ENCODE results near the gene NF2. TPM values are rescaled to one million over a fixed set of nuclear protein-coding genes. Genes with fewer than 3 reads are reported as not detected.

NF2 gene
- total RNA-seq, 6 experiments from 2014 or later, result 9.6 to 24.8 (median 14.0) TPM

DNA sequence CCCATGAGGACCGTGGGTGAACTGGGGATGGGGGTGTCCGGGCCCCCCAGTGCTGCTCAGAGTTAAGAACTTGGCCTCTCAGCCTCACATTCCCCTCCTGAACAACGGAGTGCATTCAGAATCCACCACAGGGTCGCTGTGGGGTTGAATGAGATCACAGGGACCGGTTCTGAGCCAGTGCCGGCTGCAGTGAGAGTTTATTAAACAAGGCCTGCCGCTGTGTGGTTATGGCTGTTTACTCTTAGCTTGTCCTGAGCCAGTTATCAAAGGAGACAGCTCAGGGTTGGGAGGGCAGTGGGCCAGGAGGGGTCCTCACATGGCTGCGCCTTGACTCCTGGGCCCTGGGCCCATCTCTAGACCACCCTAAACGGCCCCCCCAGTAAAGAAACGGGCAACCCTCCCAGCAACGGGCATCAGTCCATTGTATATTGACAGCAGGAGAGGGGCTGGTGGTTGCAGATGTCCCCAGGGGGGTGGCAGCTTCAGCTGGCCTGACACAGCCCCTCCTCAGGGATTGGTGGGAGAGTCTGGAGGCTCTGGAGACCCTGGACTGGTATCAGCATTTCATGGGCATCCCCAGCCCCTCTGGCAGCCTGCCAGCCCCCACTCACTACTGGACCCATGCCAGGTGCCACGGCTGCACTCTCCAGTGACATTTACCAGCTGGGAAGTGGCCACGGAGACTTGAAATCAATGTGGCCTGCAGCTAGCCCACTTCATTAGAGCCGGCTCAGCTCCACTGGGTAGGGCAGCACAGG is 101.3 kb downstream of the NF2 start:
- WGBS (ENCODE audit: insufficient coverage, low coverage, low lambda C conversion rate, missing lambda C conversion rate), result 15% methylated on average over 9 of the region's 14 CpGs
- H3K27me3 ChIP-seq, result no peaks in the 10 kb centered on the region
- DNase-seq, result no peak
- intact Hi-C loops (cut with DNase I), result no loop called here
- no peaks in the 10 kb centered on the region for H3K9me3 ChIP-seq
- no peak overlapping the region for H3K4me3 ChIP-seq
- TF ChIP-seq, protein P1, sequence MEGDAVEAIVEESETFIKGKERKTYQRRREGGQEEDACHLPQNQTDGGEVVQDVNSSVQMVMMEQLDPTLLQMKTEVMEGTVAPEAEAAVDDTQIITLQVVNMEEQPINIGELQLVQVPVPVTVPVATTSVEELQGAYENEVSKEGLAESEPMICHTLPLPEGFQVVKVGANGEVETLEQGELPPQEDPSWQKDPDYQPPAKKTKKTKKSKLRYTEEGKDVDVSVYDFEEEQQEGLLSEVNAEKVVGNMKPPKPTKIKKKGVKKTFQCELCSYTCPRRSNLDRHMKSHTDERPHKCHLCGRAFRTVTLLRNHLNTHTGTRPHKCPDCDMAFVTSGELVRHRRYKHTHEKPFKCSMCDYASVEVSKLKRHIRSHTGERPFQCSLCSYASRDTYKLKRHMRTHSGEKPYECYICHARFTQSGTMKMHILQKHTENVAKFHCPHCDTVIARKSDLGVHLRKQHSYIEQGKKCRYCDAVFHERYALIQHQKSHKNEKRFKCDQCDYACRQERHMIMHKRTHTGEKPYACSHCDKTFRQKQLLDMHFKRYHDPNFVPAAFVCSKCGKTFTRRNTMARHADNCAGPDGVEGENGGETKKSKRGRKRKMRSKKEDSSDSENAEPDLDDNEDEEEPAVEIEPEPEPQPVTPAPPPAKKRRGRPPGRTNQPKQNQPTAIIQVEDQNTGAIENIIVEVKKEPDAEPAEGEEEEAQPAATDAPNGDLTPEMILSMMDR (IDR thresholded peaks at IDR 0.05), result no peak
- TF ChIP-seq POLR2A (IDR thresholded peaks at IDR 0.05), result no peak
- no peak overlapping the region for H3K27ac ChIP-seq
- no peaks in the 10 kb centered on the region for H3K36me3 ChIP-seq
- peak in 1 of 4 donors; percentile 10 for ATAC-seq
- H3K4me1 ChIP-seq, result no peaks in the 10 kb centered on the region

DNA sequence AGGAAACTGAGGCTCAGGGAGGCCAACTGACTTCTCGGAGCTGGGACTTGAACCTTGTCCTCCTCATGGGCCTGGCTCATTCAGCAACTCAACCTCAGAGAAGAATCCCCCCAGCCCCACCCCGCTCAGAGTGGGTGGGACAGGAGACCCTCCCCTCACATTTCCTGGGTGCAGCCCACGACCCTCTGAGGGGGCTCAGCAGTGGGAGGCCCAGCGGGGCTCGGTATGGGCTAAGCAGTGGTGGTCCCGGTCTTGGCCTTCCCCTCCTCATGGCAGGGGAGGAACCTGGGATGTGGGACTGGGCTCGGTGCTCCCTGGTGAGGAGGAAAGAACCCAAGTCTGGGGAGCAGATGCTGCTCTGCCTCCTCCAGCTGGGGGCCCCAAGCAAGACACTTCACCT is 102.2 kb downstream of the NF2 start:
- no peaks in the 10 kb centered on the region for H3K9me3 ChIP-seq
- WGBS (ENCODE audit: insufficient coverage, low coverage, low lambda C conversion rate, missing lambda C conversion rate), result 80% methylated on average over 1 of the region's 7 CpGs
- TF ChIP-seq, protein P1 (IDR thresholded peaks at IDR 0.05), result no peak
- TF ChIP-seq POLR2A (IDR thresholded peaks at IDR 0.05), result no peak
- H3K27me3 ChIP-seq, result no peaks in the 10 kb centered on the region
- H3K4me1 ChIP-seq, result no peaks in the 10 kb centered on the region
- DNase-seq, result no peak
- no peak for ATAC-seq
- intact Hi-C loops (cut with DNase I), result no loop called here
- no peaks in the 10 kb centered on the region for H3K36me3 ChIP-seq
- H3K27ac ChIP-seq, result no peak overlapping the region
- no peak overlapping the region for H3K4me3 ChIP-seq

DNA sequence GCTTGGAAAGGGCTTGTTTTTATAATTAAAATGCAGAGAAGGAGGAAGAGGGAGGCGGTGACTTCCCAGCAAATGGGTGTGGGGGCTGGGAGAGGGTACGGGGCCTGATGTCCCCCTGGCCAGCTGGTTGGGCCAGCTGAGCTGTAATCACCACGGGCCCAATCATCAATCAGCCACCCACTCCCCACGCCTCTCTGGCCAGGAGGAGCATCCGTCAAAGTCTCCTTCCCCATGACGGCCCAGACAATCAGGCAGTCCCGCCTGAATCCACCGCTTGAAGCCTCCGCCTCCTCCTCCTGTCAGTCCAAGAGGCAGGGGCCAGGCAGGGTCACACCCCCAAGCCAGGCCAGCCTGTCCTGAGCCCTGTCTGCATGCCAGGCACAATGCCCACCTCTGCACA is 103.1 kb downstream of the NF2 start:
- no peaks in the 10 kb centered on the region for H3K36me3 ChIP-seq
- H3K9me3 ChIP-seq, result no peaks in the 10 kb centered on the region
- no peak for DNase-seq
- TF ChIP-seq POLR2A (IDR thresholded peaks at IDR 0.05), result no peak
- TF ChIP-seq, protein P1 (IDR thresholded peaks at IDR 0.05), result no peak
- intact Hi-C loops (cut with DNase I), result no loop called here
- WGBS (ENCODE audit: insufficient coverage, low coverage, low lambda C conversion rate, missing lambda C conversion rate), result 17% methylated on average over 1 of the region's 9 CpGs
- no peaks in the 10 kb centered on the region for H3K27me3 ChIP-seq
- H3K4me3 ChIP-seq, result no peak overlapping the region
- no peak overlapping the region for H3K27ac ChIP-seq
- no peak for ATAC-seq
- no peaks in the 10 kb centered on the region for H3K4me1 ChIP-seq

DNA sequence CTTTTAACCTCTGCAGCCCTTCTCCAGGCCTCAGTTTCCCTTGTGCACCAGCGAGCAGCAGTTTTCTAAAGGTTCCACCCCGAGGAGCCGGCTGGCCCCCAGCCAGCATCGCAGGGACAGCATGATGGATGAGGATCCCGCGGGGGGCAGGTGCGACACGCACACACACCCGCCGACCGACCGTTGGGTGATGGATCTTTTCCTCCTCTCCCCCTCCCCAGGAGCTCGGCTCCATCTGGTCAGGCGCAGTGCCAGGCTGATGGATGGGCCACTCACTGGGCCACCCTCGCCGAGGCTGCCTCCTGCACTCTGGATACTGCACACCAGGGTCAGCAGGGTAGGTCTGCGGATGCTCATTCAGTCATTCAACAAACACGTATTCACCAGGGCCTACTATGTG is 103.6 kb downstream of the NF2 start:
- TF ChIP-seq, protein P1 (IDR thresholded peaks at IDR 0.05), result no peak
- TF ChIP-seq POLR2A (IDR thresholded peaks at IDR 0.05), result no peak
- 63% methylated on average over 1 of the region's 18 CpGs for WGBS (ENCODE audit: insufficient coverage, low coverage, low lambda C conversion rate, missing lambda C conversion rate)
- H3K36me3 ChIP-seq, result no peaks in the 10 kb centered on the region
- no peak overlapping the region for H3K4me3 ChIP-seq
- H3K27me3 ChIP-seq, result no peaks in the 10 kb centered on the region
- H3K9me3 ChIP-seq, result no peaks in the 10 kb centered on the region
- intact Hi-C loops (cut with DNase I), result no loop called here
- no peaks in the 10 kb centered on the region for H3K4me1 ChIP-seq
- no peak overlapping the region for H3K27ac ChIP-seq
- ATAC-seq, result no peak
- no peak for DNase-seq

Data from right lobe of liver (tissue), 6 donors.